Hepatocyte (in vitro differentiated cells): ENCODE results near the gene TRMT61B. TPM values are rescaled to one million over a fixed set of nuclear protein-coding genes. Genes with fewer than 3 reads are reported as not detected.

Source experiments
- DNase-seq: peaks from one replicate; pipeline ENCODE4 v3.0.0-alpha.2; 2016; ENCODE audit warnings: low spot score
- H2AFZ ChIP-seq: fragments of 200-600 bp; sonication (generic); 2 replicates; pipeline ENCODE4 v1.6.0; 2016; ENCODE audit warnings: antibody characterized with exemption, mild to moderate bottlenecking
- H3K27ac ChIP-seq: fragments of 200-600 bp; sonication (generic); 2 replicates; pipeline ENCODE4 v1.5.1; 2016; ENCODE audit warnings: mild to moderate bottlenecking
- H3K27me3 ChIP-seq: fragments of 200-600 bp; sonication (generic); 2 replicates; pipeline ENCODE4 v1.6.1; 2016
- H3K36me3 ChIP-seq: fragments of 200-600 bp; sonication (generic); replicated peaks from 2 replicates; pipeline ENCODE4 v1.5.1; 2016; ENCODE audit warnings: low read depth; ENCODE audit not compliant: insufficient read depth
- H3K4me1 ChIP-seq: fragments of 200-600 bp; sonication (generic); 2 replicates; pipeline ENCODE4 v1.5.1; 2016; ENCODE audit warnings: mild to moderate bottlenecking, moderate library complexity; ENCODE audit not compliant: insufficient read depth
- H3K4me2 ChIP-seq: fragments of 200-600 bp; sonication (generic); 2 replicates; pipeline ENCODE4 v1.6.0; 2016
- H3K4me3 ChIP-seq: fragments of 200-600 bp; sonication (generic); 2 replicates; pipeline ENCODE4 v1.5.1; 2016; ENCODE audit warnings: mild to moderate bottlenecking
- H3K79me2 ChIP-seq: fragments of 200-600 bp; sonication (generic); 2 replicates; pipeline ENCODE4 v1.6.0; 2017; ENCODE audit warnings: mild to moderate bottlenecking
- H3K9me2 ChIP-seq: fragments of 200-600 bp; sonication (generic); replicated peaks from 2 replicates; pipeline ENCODE4 v1.6.0; 2017; ENCODE audit warnings: mild to moderate bottlenecking; ENCODE audit not compliant: insufficient read depth
- H3K9me3 ChIP-seq: fragments of 200-600 bp; sonication (generic); 2 replicates; pipeline ENCODE4 v1.5.1; 2016; ENCODE audit warnings: low read depth, mild to moderate bottlenecking
- H4K20me1 ChIP-seq: fragments of 200-600 bp; sonication (generic); 2 replicates; pipeline ENCODE4 v1.6.0; 2016; ENCODE audit warnings: mild to moderate bottlenecking; ENCODE audit not compliant: insufficient read depth, poor library complexity, severe bottlenecking
- EZH2 ChIP-seq: fragments of 200-600 bp; sonication (generic); IDR thresholded peaks from 2 replicates; pipeline ENCODE4 v1.6.1; 2016; ENCODE audit warnings: antibody characterized with exemption, mild to moderate bottlenecking, borderline replicate concordance
- EZH2phosphoT487 ChIP-seq: fragments of 200-600 bp; sonication (generic); IDR thresholded peaks from one replicate; pipeline ENCODE4 v1.6.1; 2018; ENCODE audit warnings: antibody characterized with exemption, mild to moderate bottlenecking, low read depth, moderate library complexity; ENCODE audit not compliant: unreplicated experiment, severe bottlenecking
- WGBS: methylation state at CpG from one replicate; pipeline ENCODE4 v1.1.6; 2016; ENCODE audit warnings: low lambda C conversion rate; ENCODE audit errors: missing lambda C conversion rate; 5-methylcytosine and 5-hydroxymethylcytosine counted together
- polyA plus RNA-seq: library from polyadenylated mRNA; unstranded; fragments of >200 nt; fragmentation: Nextera tagmentation; extraction: Ambion mirVana; gene quantifications from 2 replicates; pipeline ENCODE4 v1.2.1, GENCODE V29; 2016
- total RNA-seq: library from RNA; depleted of rRNA; stranded (reverse); fragments of >200 nt; gene quantifications from 2 replicates; pipeline ENCODE4 v1.2.3, GENCODE V29; 2014
- TF ChIP-seq, protein P1 (sequence below): fragments of 200-600 bp; sonication (generic); IDR thresholded peaks from 2 replicates; pipeline ENCODE4 v1.5.1; 2016; ENCODE audit warnings: antibody characterized with exemption, mild to moderate bottlenecking; ENCODE audit not compliant: poor library complexity

The TRMT61B gene
- total and polyA plus RNA-seq, 2 experiments from 2014 or later = 11.2 to 17.0 TPM

DNA sequence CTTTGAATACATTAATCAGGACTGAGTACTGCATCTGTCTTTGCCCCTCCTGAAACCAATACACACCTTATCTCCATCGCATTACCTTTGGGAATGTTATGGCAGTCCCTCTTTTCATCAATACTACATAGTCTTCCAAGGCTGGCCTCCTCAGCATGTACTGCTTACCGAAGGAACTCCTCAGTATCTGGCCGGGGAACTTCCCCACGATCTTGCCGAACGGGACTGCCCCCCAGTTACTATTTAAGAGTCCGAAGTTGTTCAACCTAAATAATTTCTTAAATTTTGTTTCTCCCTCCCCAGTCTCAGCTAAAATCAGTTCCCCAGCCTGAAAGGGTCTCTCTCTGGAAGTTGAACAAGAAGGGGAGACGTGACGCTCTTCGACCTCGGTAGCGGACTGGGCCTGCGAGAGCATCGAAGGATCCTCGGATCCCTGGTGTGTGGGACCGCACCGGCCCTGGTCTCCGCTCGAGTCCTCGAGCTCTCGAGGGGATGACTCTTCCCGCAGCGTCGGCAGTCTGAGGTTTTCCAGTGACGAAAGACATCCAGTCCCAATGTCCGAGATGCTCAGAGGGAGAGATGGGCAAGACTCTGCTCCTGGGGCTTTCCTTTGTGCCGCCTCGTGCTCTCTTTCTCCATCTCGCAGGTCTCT, 489 bp downstream of the TRMT61B start:
- peaks cover 2% of the 10 kb centered on the region for H3K27me3 ChIP-seq
- H3K4me3 ChIP-seq = peak overlapping the region; percentile 71
- H3K9me3 ChIP-seq = no peaks in the 10 kb centered on the region
- DNase-seq = peak; percentile 40
- no peaks in the 10 kb centered on the region for H3K36me3 ChIP-seq
- H3K9me2 ChIP-seq = no peaks in the 10 kb centered on the region
- no peaks in the 10 kb centered on the region for H4K20me1 ChIP-seq
- peak overlapping the region; percentile 85 for H3K4me2 ChIP-seq
- 2% methylated on average over 29 of the region's 29 CpGs for WGBS
- peaks cover 16% of the 10 kb centered on the region for H3K4me1 ChIP-seq
- H3K27ac ChIP-seq = peak overlapping the region; percentile 74
- H3K79me2 ChIP-seq = peaks cover 38% of the 10 kb centered on the region
- TF ChIP-seq, protein P1, sequence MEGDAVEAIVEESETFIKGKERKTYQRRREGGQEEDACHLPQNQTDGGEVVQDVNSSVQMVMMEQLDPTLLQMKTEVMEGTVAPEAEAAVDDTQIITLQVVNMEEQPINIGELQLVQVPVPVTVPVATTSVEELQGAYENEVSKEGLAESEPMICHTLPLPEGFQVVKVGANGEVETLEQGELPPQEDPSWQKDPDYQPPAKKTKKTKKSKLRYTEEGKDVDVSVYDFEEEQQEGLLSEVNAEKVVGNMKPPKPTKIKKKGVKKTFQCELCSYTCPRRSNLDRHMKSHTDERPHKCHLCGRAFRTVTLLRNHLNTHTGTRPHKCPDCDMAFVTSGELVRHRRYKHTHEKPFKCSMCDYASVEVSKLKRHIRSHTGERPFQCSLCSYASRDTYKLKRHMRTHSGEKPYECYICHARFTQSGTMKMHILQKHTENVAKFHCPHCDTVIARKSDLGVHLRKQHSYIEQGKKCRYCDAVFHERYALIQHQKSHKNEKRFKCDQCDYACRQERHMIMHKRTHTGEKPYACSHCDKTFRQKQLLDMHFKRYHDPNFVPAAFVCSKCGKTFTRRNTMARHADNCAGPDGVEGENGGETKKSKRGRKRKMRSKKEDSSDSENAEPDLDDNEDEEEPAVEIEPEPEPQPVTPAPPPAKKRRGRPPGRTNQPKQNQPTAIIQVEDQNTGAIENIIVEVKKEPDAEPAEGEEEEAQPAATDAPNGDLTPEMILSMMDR = no peak
- no peak for TF ChIP-seq EZH2
- TF ChIP-seq EZH2phosphoT487 = no peak
- H2AFZ ChIP-seq = peak overlapping the region; percentile 87

DNA sequence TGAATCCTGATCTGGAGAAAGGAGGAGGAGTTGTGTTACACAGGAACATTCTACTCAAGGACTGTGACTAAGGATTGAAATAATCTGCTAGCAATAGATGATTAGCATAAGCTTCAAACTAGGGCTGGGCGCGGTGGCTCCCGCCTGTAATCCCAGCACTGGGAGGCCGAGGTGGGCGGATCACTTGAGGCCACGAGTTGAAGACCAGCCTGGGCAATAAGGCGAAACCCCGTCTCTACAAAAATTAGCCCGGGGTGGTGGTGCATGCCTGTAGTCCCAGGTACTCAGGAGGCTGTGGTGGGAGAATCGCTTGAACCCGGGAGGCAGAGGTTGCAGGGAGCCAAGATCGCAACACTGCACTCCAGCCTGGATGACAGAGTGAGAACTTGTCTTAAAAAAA, 1.5 kb downstream of the TRMT61B start:
- 86% methylated on average over 12 of the region's 12 CpGs for whole genome bisulfite sequencing
- no peaks in the 10 kb centered on the region for H3K9me3 ChIP-seq
- H3K27me3 ChIP-seq = no peaks in the 10 kb centered on the region
- TF ChIP-seq EZH2phosphoT487 (no peak), EZH2 (no peak)
- TF ChIP-seq, protein P1 = no peak
- peak overlapping the region; percentile 85 for H3K4me2 ChIP-seq
- no peak for DNase-seq
- H3K27ac ChIP-seq = no peak overlapping the region
- no peaks in the 10 kb centered on the region for H3K36me3 ChIP-seq
- H3K4me3 ChIP-seq = peak overlapping the region; percentile 71
- H2AFZ ChIP-seq = no peak overlapping the region
- H3K79me2 ChIP-seq = peaks cover 43% of the 10 kb centered on the region
- H3K9me2 ChIP-seq = no peaks in the 10 kb centered on the region
- H3K4me1 ChIP-seq = peaks cover 16% of the 10 kb centered on the region
- H4K20me1 ChIP-seq = no peaks in the 10 kb centered on the region

DNA sequence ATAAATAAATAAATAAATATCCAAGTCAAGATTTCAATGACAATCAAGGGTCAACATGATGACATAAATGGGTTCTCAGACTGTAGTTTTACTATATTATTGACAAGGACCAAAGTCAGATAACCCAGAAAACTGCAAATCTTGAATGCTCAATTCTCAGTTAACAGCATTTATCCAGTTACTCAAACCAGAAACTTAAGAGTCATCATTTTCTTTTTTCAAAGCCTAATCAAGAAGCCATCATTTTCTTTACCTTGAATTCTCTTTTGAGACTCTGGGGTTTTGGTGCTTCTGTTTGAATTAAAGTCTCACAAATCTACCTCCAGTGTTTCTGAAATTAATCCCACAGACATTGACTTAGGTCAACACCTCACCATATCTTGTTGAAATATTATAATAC, 14.1 kb downstream of the TRMT61B start:
- H3K4me3 ChIP-seq = no peak overlapping the region
- H3K4me2 ChIP-seq = no peak overlapping the region
- TF ChIP-seq, protein P1 = no peak
- TF ChIP-seq EZH2phosphoT487 = no peak
- no peak for TF ChIP-seq EZH2
- H3K9me3 ChIP-seq = no peaks in the 10 kb centered on the region
- H3K9me2 ChIP-seq = no peaks in the 10 kb centered on the region
- H2AFZ ChIP-seq = no peak overlapping the region
- no peaks in the 10 kb centered on the region for H3K4me1 ChIP-seq
- H4K20me1 ChIP-seq = no peaks in the 10 kb centered on the region
- no peaks in the 10 kb centered on the region for H3K27me3 ChIP-seq
- no peaks in the 10 kb centered on the region for H3K36me3 ChIP-seq
- no peaks in the 10 kb centered on the region for H3K79me2 ChIP-seq
- H3K27ac ChIP-seq = no peak overlapping the region
- no peak for DNase-seq

DNA sequence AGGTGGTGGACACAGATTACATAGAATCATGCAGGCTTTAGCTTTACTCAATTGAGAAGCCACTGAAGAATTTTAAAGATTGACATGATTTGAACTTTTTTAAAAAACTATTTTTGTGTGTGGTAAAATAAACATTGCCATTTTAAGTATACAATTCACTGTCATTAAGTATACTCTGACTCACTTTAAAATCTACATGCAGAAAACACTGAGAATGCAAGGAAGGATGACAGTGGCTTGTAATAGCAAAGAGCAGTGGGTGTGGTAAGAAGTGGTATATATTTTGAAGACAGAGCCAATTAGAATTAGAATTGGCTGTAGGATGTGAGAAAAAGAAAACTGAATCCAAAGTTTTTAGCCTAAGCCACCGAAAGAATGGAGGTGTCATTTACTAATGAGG, 14.9 kb downstream of the TRMT61B start:
- no peak overlapping the region for H3K27ac ChIP-seq
- H3K4me3 ChIP-seq = no peak overlapping the region

More for the DNA sequence above, 14.9 kb downstream of the TRMT61B start:
- WGBS = 100% methylated on average over 1 of the region's 1 CpG
- Histone ChIP-seq H2AFZ (no peak overlapping the region), H3K4me1 (no peaks in the 10 kb centered on the region), H3K27me3 (no peaks in the 10 kb centered on the region), H3K4me2 (no peak overlapping the region), H3K36me3 (no peaks in the 10 kb centered on the region), H3K9me2 (no peaks in the 10 kb centered on the region), H4K20me1 (no peaks in the 10 kb centered on the region), H3K79me2 (no peaks in the 10 kb centered on the region), H3K9me3 (no peaks in the 10 kb centered on the region)
- no peak for DNase-seq
- TF ChIP-seq, protein P1 = no peak
- TF ChIP-seq EZH2phosphoT487 = no peak
